Fibroblast of the aortic adventitia (primary cell): Measurements from ENCODE around the gene KIAA1755. TPM values are rescaled to one million over a fixed set of nuclear protein-coding genes. Genes with fewer than 3 reads are reported as not detected.

Experiments used
- DNase-seq: peaks from one replicate; pipeline ENCODE4 v3.0.0-alpha.2; 2010; ENCODE audit warnings: low read depth
- H3K4me3 ChIP-seq: 2 replicates; pipeline ENCODE4 v1.5.1; 2011; ENCODE audit warnings: low read depth, mild to moderate bottlenecking, control low read depth, low read length, moderate library complexity
- CTCF ChIP-seq: IDR thresholded peaks from 2 replicates; pipeline ENCODE4 v1.5.1; 2011; ENCODE audit warnings: mild to moderate bottlenecking, low read length, control low read depth, inconsistent platforms; ENCODE audit not compliant: insufficient read depth
- total RNA-seq: library from RNA; depleted of rRNA; stranded (reverse); fragments of >200 nt; gene quantifications from 2 replicates; pipeline ENCODE4 v1.2.3, GENCODE V29; 2012; ENCODE audit warnings: low replicate concordance

The KIAA1755 gene
- total RNA-seq, 1 donor = 10.8 TPM

DNA sequence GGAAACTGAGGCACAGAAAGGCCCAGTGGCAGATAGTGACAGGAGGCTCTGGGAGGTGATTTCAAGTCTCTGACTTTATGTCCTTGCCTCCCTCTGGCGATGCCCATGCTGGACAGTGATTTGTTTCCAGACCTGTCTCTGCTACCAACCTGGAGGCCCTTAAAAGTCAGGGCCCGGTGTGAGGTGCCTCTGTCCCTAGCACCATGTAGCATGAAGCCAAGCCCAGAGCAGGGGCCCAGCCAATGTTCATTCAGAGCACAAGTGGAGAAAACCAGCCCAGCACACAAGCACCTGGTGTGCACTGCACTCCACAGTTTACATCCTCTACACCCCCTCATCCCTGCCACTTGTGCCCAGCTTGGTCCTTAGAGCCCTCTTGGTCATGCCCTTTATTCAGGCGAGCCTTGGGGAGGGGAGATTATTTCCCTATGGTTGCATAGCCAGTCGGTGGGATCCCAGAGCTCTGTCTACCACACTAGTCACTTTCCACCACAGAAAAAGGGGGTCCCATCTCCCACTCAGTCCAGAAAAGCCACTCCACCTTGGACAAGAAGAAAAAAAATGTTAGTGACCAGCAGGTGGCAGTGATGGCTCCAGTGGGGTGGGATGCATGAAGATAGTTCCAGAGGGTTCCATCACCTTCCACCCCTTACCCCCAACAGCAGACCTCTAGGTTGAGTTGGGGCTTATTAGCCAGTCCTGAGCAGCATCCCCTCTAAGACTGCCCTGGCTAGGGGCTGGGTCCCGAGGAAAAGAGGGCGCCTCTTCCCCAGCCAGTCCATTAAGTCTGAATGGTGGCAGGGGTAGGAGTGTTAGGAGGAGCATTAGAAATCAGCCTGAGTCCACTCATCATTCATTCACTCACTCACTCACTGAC, 30.9 kb downstream of the KIAA1755 start:
- TF ChIP-seq CTCF = peak; percentile 46
- peak; percentile 42 for DNase-seq
- no peak overlapping the region for H3K4me3 ChIP-seq

- DNase-seq = no peak
- TF ChIP-seq CTCF = no peak
- H3K4me3 ChIP-seq = no peak overlapping the region
Observed at GRCh38 chr20:38228436-38228835, 32.1 kb downstream of the KIAA1755 start.

- no peak for TF ChIP-seq CTCF
- no peak for DNase-seq
- H3K4me3 ChIP-seq = no peak overlapping the region
Observed at GRCh38 chr20:38227420-38228360, 32.8 kb downstream of the KIAA1755 start.

DNA sequence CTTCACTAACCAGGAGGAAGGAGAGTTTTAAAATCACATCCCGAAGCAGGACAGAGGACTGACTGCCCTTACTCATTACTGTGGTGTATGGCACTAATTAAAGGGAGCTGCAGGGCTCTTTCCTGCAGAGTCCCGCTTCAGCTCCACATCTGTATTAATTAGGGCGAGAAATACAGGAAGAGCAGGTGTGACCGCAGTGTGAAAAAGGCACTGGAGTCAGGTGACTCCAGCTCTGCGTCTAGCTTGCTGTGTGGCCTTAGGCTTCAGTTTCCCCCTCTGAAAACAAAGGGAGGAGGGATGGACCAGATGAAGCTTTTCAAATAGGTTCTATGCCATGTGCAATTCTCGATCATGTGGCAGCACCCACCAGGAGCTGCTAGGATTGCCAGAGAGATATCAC, 34.0 kb downstream of the KIAA1755 start:
- no peak for DNase-seq
- TF ChIP-seq CTCF = no peak
- no peak overlapping the region for H3K4me3 ChIP-seq

GRCh38 chr20:38225900-38226263, 34.7 kb downstream of the KIAA1755 start:
- no peak overlapping the region for H3K4me3 ChIP-seq
- peak; percentile 83 for DNase-seq
- no peak for TF ChIP-seq CTCF

GRCh38 chr20:38225240-38225899, 35.2 kb downstream of the KIAA1755 start:
- no peak overlapping the region for H3K4me3 ChIP-seq
- DNase-seq = no peak
- no peak for TF ChIP-seq CTCF
